ENCODE results near the gene TBC1D10B.

GRCh38 chr16:30394592-30395154, 24.4 kb upstream of the TBC1D10B start:
- TF ChIP-seq CTCF (IDR thresholded peaks at IDR 0.05) (no peak), POLR2A (IDR thresholded peaks at IDR 0.05) (no peak), POLR2AphosphoS5 (IDR thresholded peaks at IDR 0.05) (no peak)

Measured in sigmoid colon (tissue), 4 donors.